ENCODE results near the gene SFRP2.

SFRP2 gene

GRCh38 chr4:153758136-153758535 is 30.7 kb downstream of the SFRP2 start:
- no peak overlapping the region for H3K4me3 ChIP-seq (ENCODE audit: low read depth, low read length)
- TF ChIP-seq MYC (IDR thresholded peaks at IDR 0.05; ENCODE audit: low read depth, low read length): no peak
- no peak for TF ChIP-seq POLR2A (IDR thresholded peaks at IDR 0.05; ENCODE audit: extremely low read depth, insufficient read length)
- no peak for TF ChIP-seq CTCF (IDR thresholded peaks at IDR 0.05; ENCODE audit: low read depth, low read length)
- no peak for TF ChIP-seq MAX (IDR thresholded peaks at IDR 0.05; ENCODE audit: low read depth, low read length)
- no peak for DNase-seq (ENCODE audit: low read depth)

- peak; percentile 27 for DNase-seq (ENCODE audit: low read depth)
- H3K4me3 ChIP-seq (ENCODE audit: low read depth, low read length): no peak overlapping the region
- TF ChIP-seq MYC (IDR thresholded peaks at IDR 0.05; ENCODE audit: low read depth, low read length) (no peak), CTCF (IDR thresholded peaks at IDR 0.05; ENCODE audit: low read depth, low read length) (no peak), POLR2A (IDR thresholded peaks at IDR 0.05; ENCODE audit: extremely low read depth, insufficient read length) (no peak), MAX (IDR thresholded peaks at IDR 0.05; ENCODE audit: low read depth, low read length) (no peak)
Measured at GRCh38 chr4:153757407-153757806, 31.5 kb downstream of the SFRP2 start.

GRCh38 chr4:153755186-153755585 is 33.7 kb downstream of the SFRP2 start:
- DNase-seq (ENCODE audit: low read depth): no peak
- TF ChIP-seq POLR2A (IDR thresholded peaks at IDR 0.05; ENCODE audit: extremely low read depth, insufficient read length) (no peak), CTCF (IDR thresholded peaks at IDR 0.05; ENCODE audit: low read depth, low read length) (no peak), MYC (IDR thresholded peaks at IDR 0.05; ENCODE audit: low read depth, low read length) (no peak)
- H3K4me3 ChIP-seq (ENCODE audit: low read depth, low read length): no peak overlapping the region

- H3K4me3 ChIP-seq (ENCODE audit: low read depth, low read length): no peak overlapping the region
Measured at GRCh38 chr4:153750197-153750817, 38.6 kb downstream of the SFRP2 start.

GRCh38 chr4:153748378-153748777 is 40.5 kb downstream of the SFRP2 start:
- DNase-seq (ENCODE audit: low read depth): peak; percentile 67

More at GRCh38 chr4:153750197-153750817, 38.6 kb downstream of the SFRP2 start:
- DNase-seq (ENCODE audit: low read depth): peak; percentile 89
- TF ChIP-seq POLR2A (IDR thresholded peaks at IDR 0.05; ENCODE audit: extremely low read depth, insufficient read length) (no peak), CTCF (IDR thresholded peaks at IDR 0.05; ENCODE audit: low read depth, low read length) (peak; percentile 62), MYC (IDR thresholded peaks at IDR 0.05; ENCODE audit: low read depth, low read length) (no peak), MAX (IDR thresholded peaks at IDR 0.05; ENCODE audit: low read depth, low read length) (no peak)

More at GRCh38 chr4:153748378-153748777, 40.5 kb downstream of the SFRP2 start:
- TF ChIP-seq POLR2A (IDR thresholded peaks at IDR 0.05; ENCODE audit: extremely low read depth, insufficient read length) (no peak), CTCF (IDR thresholded peaks at IDR 0.05; ENCODE audit: low read depth, low read length) (no peak), MYC (IDR thresholded peaks at IDR 0.05; ENCODE audit: low read depth, low read length) (no peak), MAX (IDR thresholded peaks at IDR 0.05; ENCODE audit: low read depth, low read length) (no peak)
- H3K4me3 ChIP-seq (ENCODE audit: low read depth, low read length): no peak overlapping the region
